ENCODE measurements around the gene NAA20. TPM values are rescaled to one million over a fixed set of nuclear protein-coding genes. Genes with fewer than 3 reads are reported as not detected.

The NAA20 gene
- total RNA-seq, 1 experiment from 2014 or later = 88.2 TPM

DNA sequence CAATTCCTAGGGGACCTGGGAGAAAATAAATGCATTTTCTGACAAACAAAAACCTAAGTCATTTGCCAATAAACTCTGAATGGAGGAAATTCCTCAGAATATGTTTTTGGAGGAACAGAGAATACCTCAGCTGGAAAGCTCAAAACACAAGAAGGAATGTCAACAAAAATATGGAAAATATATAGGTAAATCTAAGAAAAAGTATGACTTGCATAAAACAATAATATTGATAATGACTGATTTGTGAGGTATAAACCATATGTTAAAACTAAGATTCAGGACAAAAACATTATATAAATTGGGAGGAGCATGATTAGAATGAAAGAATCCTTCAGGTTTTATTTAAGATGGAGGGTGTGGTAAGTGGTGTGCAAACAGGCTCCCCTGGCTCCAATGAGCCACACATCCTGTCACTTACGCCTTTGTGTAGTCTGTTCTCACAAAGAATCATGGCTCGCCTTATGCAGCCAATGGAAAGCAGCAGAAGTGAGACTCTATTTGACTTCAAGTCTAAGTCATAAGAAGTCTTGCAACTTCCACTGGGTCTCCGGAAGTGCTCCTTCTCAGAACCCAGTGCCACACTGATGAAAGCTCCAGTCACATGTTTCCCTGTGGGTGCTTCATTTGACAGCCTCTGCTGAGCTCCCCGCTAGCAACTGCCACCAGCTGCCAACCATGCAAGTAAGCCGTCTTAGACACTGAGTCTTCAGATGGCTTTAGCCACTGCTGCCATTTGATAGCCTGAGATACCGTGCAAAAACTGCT is 43.3 kb downstream of the NAA20 start:
- in situ Hi-C loops (cut with HindIII; ENCODE audit: low sequenced_read_pairs) = no loop called here

DNA sequence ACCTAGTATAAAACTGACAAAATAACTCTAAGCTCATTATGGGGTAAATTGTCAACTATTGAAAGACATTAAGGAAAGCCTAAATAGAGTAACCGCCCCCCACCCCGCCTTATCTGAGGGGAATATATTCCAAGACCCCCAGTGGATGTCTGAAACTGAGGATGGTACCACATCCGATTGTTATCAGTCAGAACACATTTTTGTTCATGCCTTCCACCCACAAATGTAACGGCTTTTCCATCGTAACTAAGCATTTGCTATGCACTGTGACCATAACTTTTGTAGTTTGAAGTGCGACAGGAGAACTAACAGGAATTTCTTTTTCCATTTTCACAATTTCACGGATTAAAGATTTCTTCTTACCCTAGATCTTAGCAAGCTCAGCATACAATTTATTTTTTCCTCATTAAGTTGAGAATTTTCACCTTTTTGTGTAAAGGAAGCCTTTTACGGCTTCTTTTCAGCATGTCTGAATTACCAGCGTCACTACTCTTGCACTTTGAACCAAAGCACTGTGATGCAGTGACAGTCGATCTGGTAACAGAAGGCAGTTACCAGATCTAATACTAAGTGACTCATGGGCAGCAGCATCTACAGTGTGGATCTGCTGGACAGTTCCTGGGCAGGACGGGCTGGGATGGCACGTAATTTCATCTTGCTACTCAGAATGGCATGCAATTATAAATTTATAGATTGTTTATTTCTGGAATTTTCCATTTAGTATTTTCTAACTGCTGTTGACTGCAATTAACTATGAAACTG is 47.0 kb downstream of the NAA20 start:
- in situ Hi-C loops (cut with HindIII; ENCODE audit: low sequenced_read_pairs) = no loop called here
- DNase-seq (ENCODE audit: low spot score) = no peak

More for the DNA sequence above, 43.3 kb downstream of the NAA20 start:
- DNase-seq (ENCODE audit: low spot score) = no peak

- in situ Hi-C loops (cut with HindIII; ENCODE audit: low sequenced_read_pairs) = no loop called here
- no peak for DNase-seq (ENCODE audit: low spot score)
Observed at GRCh38 chr20:20065361-20065760, 48.2 kb downstream of the NAA20 start.

- in situ Hi-C loops (cut with HindIII; ENCODE audit: low sequenced_read_pairs) = no loop called here
- peak; percentile 66 for DNase-seq (ENCODE audit: low spot score)
Observed at GRCh38 chr20:20070871-20071726, 53.9 kb downstream of the NAA20 start.

DNA sequence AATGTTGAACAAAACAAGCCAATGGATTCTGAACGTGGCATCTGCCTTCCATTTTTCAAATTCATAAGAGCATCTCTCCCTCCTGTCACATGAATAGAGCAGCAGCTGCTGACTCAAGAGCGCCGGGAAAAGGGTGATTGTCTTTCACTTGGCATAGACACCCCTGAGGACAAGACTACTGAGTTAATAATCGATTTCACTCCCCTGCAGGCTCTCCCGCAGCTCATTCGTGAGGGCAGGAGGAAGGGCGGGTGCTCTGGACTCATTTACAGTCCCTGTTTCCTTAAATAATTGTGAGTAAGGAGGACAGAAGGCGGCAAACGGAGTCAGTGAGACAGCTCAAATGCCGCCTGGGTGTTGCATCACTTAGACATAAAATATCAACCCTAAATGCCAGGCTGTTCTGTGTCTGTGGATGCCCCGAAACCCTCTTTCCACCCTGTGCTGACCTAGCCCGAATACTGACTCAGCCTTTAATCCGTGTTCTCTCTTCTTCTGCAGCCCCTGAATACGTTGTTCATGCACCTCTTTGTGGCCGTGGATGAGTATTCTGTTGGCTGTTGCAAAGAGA is 56.7 kb downstream of the NAA20 start:
- in situ Hi-C loops (cut with HindIII; ENCODE audit: low sequenced_read_pairs) = no loop called here
- DNase-seq (ENCODE audit: low spot score) = peak; percentile 75

DNA sequence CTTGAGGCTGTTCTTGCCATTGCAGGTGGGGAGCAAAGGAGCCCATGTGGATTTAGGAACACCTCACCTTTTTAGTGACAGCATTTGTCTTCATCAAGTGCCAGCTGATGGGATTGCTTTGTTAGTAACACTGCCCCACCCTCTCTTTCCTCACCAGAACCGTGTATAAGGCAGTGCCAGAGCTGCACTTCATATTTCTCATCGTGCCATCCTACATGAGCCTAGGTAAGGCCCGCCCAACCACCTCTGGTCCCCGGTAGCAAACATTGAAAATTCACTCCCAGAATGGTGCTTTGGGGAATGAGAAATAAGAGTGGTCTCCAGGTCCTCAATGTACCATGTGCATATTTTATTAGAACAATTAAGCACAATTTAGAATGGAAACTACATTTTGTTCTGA is 57.9 kb downstream of the NAA20 start:
- DNase-seq (ENCODE audit: low spot score) = no peak
- in situ Hi-C loops (cut with HindIII; ENCODE audit: low sequenced_read_pairs) = no loop called here

- no peak for DNase-seq (ENCODE audit: low spot score)
- in situ Hi-C loops (cut with HindIII; ENCODE audit: low sequenced_read_pairs) = no loop called here
Observed at GRCh38 chr20:20076297-20077065, 59.3 kb downstream of the NAA20 start.

- in situ Hi-C loops (cut with HindIII; ENCODE audit: low sequenced_read_pairs) = no loop called here
- no peak for DNase-seq (ENCODE audit: low spot score)
Observed at GRCh38 chr20:20078041-20078440, 60.9 kb downstream of the NAA20 start.

- DNase-seq (ENCODE audit: low spot score) = no peak
- in situ Hi-C loops (cut with HindIII; ENCODE audit: low sequenced_read_pairs) = no loop called here
Observed at GRCh38 chr20:20079102-20079784, 62.1 kb downstream of the NAA20 start.

Other genes starting within 250 kb of the NAA20 start
- gene CRNKL1, start 35.1 kb downstream of the NAA20 start, total RNA-seq (2014; rRNA removed; shearing (Covaris generic)) = 19.3 and 34.7 TPM in 2 replicates
- not detected in 2 replicates for gene CFAP61, start 35.2 kb downstream of the NAA20 start, total RNA-seq (2014; rRNA removed; shearing (Covaris generic))

Data from G401 (cell line).